COLO668 (cell line): Measurements from ENCODE around the gene ROBO1.
A peak's percentile ranks its signal among the peaks of the same experiment; 100 is the strongest.
"Not testable (repeated sequence)": the region's sequence is repeated elsewhere in the genome, so short reads cannot be mapped to it uniquely, and the experiment has no call there.

ENCODE experiments used
- DNase-seq: peaks from one replicate; lab custom pipeline; 2025; ENCODE audit not compliant: unreplicated experiment; lab: John Stamatoyannopoulos, UW

Gene ROBO1

GRCh38 chr3:79317551-79318518 is 450.0 kb downstream of the ROBO1 start:
- no peak for DNase-seq

GRCh38 chr3:79314962-79315361 is 452.8 kb downstream of the ROBO1 start:
- DNase-seq = no peak

DNA sequence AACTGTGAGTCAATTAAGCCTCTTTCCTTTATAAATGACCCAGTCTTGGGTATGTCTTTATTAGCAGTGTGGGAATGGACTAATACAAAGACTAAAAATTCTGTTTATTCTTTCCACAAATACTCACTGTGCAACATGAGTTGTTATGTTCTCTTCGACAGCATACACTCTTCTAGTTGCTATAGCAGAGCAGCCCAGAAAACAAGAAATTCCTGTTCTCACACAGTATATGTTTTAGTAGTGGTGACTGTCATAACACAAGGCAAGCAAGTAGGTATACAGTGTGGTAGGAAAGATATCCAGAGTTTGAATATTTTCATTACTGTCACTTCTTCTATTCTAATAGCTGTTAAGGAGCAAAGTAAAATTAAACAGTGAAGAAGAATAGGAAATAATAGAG is 453.3 kb downstream of the ROBO1 start:
- DNase-seq = no peak

DNA sequence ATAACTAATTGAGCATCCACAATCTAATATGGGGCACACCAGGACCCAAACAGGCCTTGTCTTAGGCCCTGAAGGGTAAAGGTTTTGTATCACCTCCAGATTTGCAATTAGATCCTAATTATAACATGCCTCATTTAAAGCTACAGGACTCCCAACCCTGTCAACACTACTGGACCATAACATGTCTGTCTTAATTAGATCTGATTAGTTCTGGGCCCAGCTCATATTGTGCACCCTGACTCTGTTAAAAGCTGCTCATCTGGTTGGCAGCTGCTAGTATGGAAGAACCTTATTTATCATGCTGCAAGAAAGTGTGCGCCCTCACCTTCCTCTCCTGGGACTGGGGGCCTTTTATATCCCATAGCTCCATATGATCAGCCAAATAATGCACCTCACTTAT is 457.8 kb downstream of the ROBO1 start:
- no peak for DNase-seq

- DNase-seq = no peak
Measured at GRCh38 chr3:79306934-79307570, 460.7 kb downstream of the ROBO1 start.

- DNase-seq = not testable (repeated sequence)
Measured at GRCh38 chr3:79299949-79300635, 467.7 kb downstream of the ROBO1 start.

DNA sequence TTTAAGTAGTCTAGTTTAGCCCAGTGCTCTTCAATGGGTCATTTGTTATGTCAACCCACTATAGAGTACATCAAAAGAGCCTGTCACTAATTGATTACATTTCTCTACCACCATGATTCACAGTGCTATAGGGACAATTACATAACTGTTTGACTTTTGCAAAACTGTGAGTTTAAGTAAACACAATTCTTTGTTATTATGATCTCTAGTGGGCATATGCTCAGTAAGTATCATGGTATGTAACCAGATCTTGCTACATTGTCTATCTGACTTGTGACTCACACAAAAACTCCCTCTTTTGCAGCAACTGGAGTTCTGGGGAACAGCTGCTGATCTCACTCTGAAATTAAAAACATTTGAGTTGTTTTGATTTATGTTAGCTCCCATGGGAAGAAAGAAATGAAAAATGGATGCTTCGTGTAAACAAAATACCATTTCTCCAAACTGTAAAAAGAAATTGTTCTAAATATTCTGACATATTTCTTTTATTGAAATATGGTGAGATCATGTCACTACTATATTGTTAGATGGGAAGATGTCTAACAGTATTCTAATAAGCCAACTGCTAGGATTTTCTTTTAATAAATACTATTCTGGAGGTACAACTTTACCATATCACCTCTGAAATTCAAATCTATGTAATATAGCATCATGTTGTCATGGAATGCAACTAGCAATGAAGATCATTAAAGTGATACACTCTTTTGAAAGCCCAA is 470.4 kb downstream of the ROBO1 start:
- DNase-seq = peak; percentile 39

GRCh38 chr3:79286882-79287281 is 480.9 kb downstream of the ROBO1 start:
- no peak for DNase-seq

DNA sequence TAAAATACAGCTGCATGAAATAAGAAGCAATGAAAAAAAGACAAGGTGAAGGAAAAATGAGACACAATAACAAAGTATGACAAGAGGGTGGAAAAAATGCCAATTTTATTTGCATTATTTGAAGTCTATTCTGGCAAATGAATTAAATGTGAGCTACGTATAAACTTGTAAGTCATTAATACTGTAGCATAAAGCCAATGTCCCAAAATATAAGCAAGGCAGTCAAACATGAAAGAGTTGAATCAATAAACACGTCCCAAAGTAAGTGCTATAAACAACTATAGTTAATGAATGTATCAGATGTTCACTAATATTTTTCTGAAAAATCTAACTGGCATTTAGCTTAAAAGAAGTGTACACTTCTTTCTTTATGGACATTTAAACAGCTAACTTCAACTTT is 481.9 kb downstream of the ROBO1 start:
- DNase-seq = no peak

DNA sequence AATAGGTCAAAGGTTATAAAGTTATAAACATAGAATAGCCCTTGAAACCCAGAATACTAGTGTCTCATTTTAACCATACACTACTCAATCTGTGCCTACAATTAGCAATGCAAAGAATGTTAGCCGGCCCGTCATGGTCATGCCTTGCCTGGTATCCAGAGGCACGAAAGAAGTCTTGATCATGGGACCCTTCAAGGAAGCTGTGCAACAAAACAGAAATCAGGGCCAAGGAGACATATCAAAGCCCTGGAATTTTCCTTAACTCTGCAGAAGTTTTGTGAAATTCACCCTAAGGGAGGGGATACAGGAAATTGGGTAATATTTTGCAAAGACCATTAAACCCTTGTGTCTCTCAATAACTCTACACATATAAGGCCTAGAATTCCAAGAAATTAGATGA is 482.4 kb downstream of the ROBO1 start:
- no peak for DNase-seq

GRCh38 chr3:79284781-79285180 is 483.0 kb downstream of the ROBO1 start:
- no peak for DNase-seq

GRCh38 chr3:79278681-79279080 is 489.1 kb downstream of the ROBO1 start:
- no peak for DNase-seq

DNA sequence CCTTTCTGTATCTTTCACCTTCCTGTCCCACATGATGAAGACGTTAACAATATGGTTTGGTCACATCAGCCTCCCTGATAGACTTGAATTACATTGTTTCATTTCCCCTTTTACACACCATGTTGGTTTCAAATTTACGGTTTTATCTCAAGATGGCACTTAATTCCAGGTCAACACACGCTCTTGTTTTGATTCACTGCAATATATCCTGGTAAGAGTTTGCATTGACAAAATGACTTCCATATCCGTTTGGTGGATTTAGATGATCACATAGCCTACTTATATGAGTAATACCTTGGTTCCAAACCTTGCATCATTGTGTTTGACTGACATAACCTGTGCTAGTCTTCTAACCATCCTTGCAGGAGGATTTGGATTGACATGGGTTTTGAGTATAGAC is 499.4 kb downstream of the ROBO1 start:
- DNase-seq = no peak

DNA sequence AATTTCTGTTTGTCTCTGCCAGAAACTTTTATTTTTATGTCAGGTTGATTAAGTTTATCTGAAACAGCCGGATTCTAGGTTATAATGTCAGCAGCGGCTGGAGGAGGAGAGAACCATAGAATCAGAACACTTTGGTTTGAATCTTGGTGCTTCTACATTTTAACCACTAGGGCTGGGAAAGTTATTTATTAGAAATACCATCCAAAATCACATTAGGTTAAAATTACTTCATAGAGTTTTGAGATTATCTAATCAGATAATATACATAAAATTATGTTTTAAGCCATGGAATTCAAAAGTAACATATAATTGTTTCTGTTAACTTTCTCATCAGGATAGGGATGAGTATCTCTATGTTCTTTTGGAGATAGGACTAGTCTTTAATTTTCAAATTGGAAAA is 502.9 kb downstream of the ROBO1 start:
- DNase-seq = no peak

- no peak for DNase-seq
Measured at GRCh38 chr3:79263423-79263822, 504.4 kb downstream of the ROBO1 start.

DNA sequence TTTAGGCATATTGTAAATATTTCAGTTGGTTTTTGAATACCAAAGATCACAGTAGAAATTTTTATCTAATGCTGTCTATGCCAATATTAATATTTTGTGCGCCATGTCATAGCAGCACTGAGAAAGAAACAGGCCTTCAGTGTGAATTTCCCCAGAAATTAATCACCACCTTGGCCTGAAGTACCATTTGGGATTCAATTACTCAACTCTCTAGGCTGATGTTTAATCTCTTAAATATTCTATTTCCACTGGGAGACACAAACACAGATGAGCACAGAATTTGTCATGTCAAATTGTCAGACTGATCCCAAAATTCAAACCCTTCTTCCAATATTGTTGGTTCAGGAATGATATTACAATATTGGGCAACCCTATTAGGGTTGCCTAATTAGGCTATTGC is 509.3 kb downstream of the ROBO1 start:
- no peak for DNase-seq

GRCh38 chr3:79257791-79258190 is 510.0 kb downstream of the ROBO1 start:
- no peak for DNase-seq

GRCh38 chr3:79255702-79256101 is 512.1 kb downstream of the ROBO1 start:
- no peak for DNase-seq

- no peak for DNase-seq
Measured at GRCh38 chr3:79255292-79255691, 512.5 kb downstream of the ROBO1 start.

GRCh38 chr3:79253704-79254103 is 514.1 kb downstream of the ROBO1 start:
- DNase-seq = no peak

GRCh38 chr3:79253271-79253670 is 514.5 kb downstream of the ROBO1 start:
- DNase-seq = no peak
